MM.1S (cell line): ENCODE results near the gene TSPAN8.
"Not testable (repeated sequence)": the region's sequence is repeated elsewhere in the genome, so short reads cannot be mapped to it uniquely, and the experiment has no call there.

ENCODE experiments used
- DNase-seq: peaks from one replicate; pipeline ENCODE4 v3.0.0-alpha.2; 2015
- H2AFZ ChIP-seq: fragments of 300-600 bp; sonication (generic); 2 replicates; pipeline ENCODE4 v1.6.0; 2016; ENCODE audit warnings: antibody characterized with exemption, low read length
- H3F3A ChIP-seq: fragments of 300-600 bp; sonication (generic); 2 replicates; pipeline ENCODE4 v1.6.1; 2016; ENCODE audit warnings: mild to moderate bottlenecking, antibody characterized with exemption, low read length, moderate library complexity, mixed read lengths; ENCODE audit not compliant: insufficient read depth
- H3K27ac ChIP-seq: fragments of 300-600 bp; sonication (generic); 2 replicates; pipeline ENCODE4 v1.5.1; 2016; ENCODE audit warnings: mild to moderate bottlenecking, low read length
- H3K27me3 ChIP-seq: fragments of 300-600 bp; sonication (generic); replicated peaks from 2 replicates; pipeline ENCODE4 v1.6.0; 2016; ENCODE audit warnings: low read length; ENCODE audit not compliant: insufficient read depth
- H3K36me3 ChIP-seq: fragments of 300-600 bp; sonication (generic); replicated peaks from 2 replicates; pipeline ENCODE4 v1.6.1; 2016; ENCODE audit warnings: mild to moderate bottlenecking, low read length, mixed read lengths; ENCODE audit not compliant: insufficient read depth
- H3K4me1 ChIP-seq: fragments of 300-600 bp; sonication (generic); 2 replicates; pipeline ENCODE4 v1.6.1; 2016; ENCODE audit warnings: low read length, mixed read lengths
- H3K4me2 ChIP-seq: fragments of 300-600 bp; sonication (generic); 2 replicates; pipeline ENCODE4 v1.6.0; 2016; ENCODE audit warnings: low read depth, low read length
- H3K4me3 ChIP-seq: fragments of 300-600 bp; sonication (generic); 2 replicates; pipeline ENCODE4 v1.5.1; 2016; ENCODE audit warnings: low read length, mixed read lengths
- H3K79me2 ChIP-seq: fragments of 300-600 bp; sonication (generic); 2 replicates; pipeline ENCODE4 v1.6.1; 2016; ENCODE audit warnings: mixed run types, low read length, mixed read lengths
- H3K9ac ChIP-seq: fragments of 300-600 bp; sonication (generic); 2 replicates; pipeline ENCODE4 v1.6.1; 2016; ENCODE audit warnings: low read length, mixed read lengths
- H3K9me2 ChIP-seq: fragments of 300-600 bp; sonication (generic); replicated peaks from 2 replicates; pipeline ENCODE4 v1.6.1; 2016; ENCODE audit warnings: mild to moderate bottlenecking, low read length, mixed read lengths; ENCODE audit not compliant: insufficient read depth
- H3K9me3 ChIP-seq: fragments of 300-600 bp; sonication (generic); replicated peaks from 2 replicates; pipeline ENCODE4 v1.6.1; 2016; ENCODE audit warnings: mild to moderate bottlenecking, low read length, mixed read lengths; ENCODE audit not compliant: insufficient read depth
- H4K20me1 ChIP-seq: fragments of 300-600 bp; sonication (generic); 2 replicates; pipeline ENCODE4 v1.6.1; 2016; ENCODE audit warnings: mild to moderate bottlenecking, low read length, moderate library complexity, mixed read lengths; ENCODE audit not compliant: insufficient read depth
- EZH2 ChIP-seq: fragments of 300-600 bp; sonication (generic); optimal IDR thresholded peaks from 2 replicates; pipeline ENCODE3; 2017; ENCODE audit warnings: low read depth, mild to moderate bottlenecking, antibody characterized with exemption, low read length, mixed read lengths
- EZH2phosphoT487 ChIP-seq: fragments of 300-600 bp; sonication (generic); IDR thresholded peaks from 2 replicates; pipeline ENCODE4 v1.6.1; 2018; ENCODE audit warnings: antibody characterized with exemption, low read length
- TF ChIP-seq, protein P1 (sequence below): fragments of 300-600 bp; sonication (generic); IDR thresholded peaks from 2 replicates; pipeline ENCODE4 v1.5.1; 2016; ENCODE audit warnings: antibody characterized with exemption, low read length, mixed read lengths

The TSPAN8 gene

GRCh38 chr12:71170456-71170855 lies 12.7 kb upstream of the TSPAN8 start:
- Histone ChIP-seq H3K36me3 (no peaks in the 10 kb centered on the region), H4K20me1 (no peaks in the 10 kb centered on the region), H3K4me1 (no peaks in the 10 kb centered on the region), H3K4me2 (no peak overlapping the region), H3K9me2 (no peaks in the 10 kb centered on the region), H3K4me3 (no peak overlapping the region), H3K27ac (no peak overlapping the region), H2AFZ (no peak overlapping the region), H3K79me2 (no peaks in the 10 kb centered on the region), H3K9ac (no peak overlapping the region), H3K9me3 (no peaks in the 10 kb centered on the region), H3K27me3 (no peaks in the 10 kb centered on the region), H3F3A (no peaks in the 10 kb centered on the region)
- no peak for DNase-seq
- TF ChIP-seq EZH2phosphoT487 (no peak), EZH2 (no peak)
- TF ChIP-seq, protein P1, sequence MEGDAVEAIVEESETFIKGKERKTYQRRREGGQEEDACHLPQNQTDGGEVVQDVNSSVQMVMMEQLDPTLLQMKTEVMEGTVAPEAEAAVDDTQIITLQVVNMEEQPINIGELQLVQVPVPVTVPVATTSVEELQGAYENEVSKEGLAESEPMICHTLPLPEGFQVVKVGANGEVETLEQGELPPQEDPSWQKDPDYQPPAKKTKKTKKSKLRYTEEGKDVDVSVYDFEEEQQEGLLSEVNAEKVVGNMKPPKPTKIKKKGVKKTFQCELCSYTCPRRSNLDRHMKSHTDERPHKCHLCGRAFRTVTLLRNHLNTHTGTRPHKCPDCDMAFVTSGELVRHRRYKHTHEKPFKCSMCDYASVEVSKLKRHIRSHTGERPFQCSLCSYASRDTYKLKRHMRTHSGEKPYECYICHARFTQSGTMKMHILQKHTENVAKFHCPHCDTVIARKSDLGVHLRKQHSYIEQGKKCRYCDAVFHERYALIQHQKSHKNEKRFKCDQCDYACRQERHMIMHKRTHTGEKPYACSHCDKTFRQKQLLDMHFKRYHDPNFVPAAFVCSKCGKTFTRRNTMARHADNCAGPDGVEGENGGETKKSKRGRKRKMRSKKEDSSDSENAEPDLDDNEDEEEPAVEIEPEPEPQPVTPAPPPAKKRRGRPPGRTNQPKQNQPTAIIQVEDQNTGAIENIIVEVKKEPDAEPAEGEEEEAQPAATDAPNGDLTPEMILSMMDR, result no peak

- Histone ChIP-seq H3K4me2 (no peak overlapping the region), H3K79me2 (no peaks in the 10 kb centered on the region), H3K9ac (no peak overlapping the region), H3K9me2 (no peaks in the 10 kb centered on the region), H3F3A (no peaks in the 10 kb centered on the region), H3K27ac (no peak overlapping the region), H3K27me3 (no peaks in the 10 kb centered on the region), H3K36me3 (no peaks in the 10 kb centered on the region), H4K20me1 (no peaks in the 10 kb centered on the region), H2AFZ (no peak overlapping the region), H3K9me3 (no peaks in the 10 kb centered on the region), H3K4me3 (no peak overlapping the region), H3K4me1 (no peaks in the 10 kb centered on the region)
- TF ChIP-seq, protein P1, result no peak
- no peak for TF ChIP-seq EZH2phosphoT487
- DNase-seq, result no peak
These were observed 11.5 kb upstream of the TSPAN8 start for GRCh38 chr12:71169286-71169685.

GRCh38 chr12:71166862-71167496 lies 9.2 kb upstream of the TSPAN8 start:
- Histone ChIP-seq H4K20me1 (no peaks in the 10 kb centered on the region), H3K4me3 (no peak overlapping the region), H3K4me1 (no peaks in the 10 kb centered on the region), H2AFZ (no peak overlapping the region), H3K36me3 (no peaks in the 10 kb centered on the region), H3K9me3 (no peaks in the 10 kb centered on the region), H3K27ac (no peak overlapping the region), H3F3A (no peaks in the 10 kb centered on the region), H3K9ac (no peak overlapping the region), H3K4me2 (no peak overlapping the region), H3K27me3 (no peaks in the 10 kb centered on the region), H3K79me2 (no peaks in the 10 kb centered on the region), H3K9me2 (no peaks in the 10 kb centered on the region)
- no peak for DNase-seq
- TF ChIP-seq EZH2phosphoT487, result no peak

DNA sequence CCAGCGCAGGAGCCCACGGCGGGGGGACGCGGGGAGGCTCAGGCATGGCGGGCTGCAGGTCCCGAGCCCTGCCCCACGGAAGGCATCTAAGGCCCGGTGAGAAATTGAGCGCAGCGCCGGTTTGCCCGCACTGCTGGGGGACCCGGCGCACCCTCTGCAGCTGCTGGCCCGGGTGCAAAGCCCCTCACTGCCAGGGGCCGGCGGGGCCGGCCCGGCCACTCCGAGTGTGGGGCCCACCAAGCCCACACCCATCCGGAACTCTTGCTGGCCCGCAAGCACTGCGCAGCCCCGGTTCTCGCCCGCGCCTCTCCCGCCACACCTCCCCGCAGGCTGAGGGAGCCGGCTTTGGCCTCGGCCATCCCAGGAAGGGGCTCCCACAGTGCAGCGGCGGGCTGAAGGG lies 8.5 kb upstream of the TSPAN8 start:
- no peaks in the 10 kb centered on the region for H4K20me1 ChIP-seq
- no peaks in the 10 kb centered on the region for H3K79me2 ChIP-seq
- H3K4me3 ChIP-seq, result no peak overlapping the region
- H3F3A ChIP-seq, result no peaks in the 10 kb centered on the region
- H3K4me2 ChIP-seq, result no peak overlapping the region
- no peaks in the 10 kb centered on the region for H3K9me2 ChIP-seq
- H3K9me3 ChIP-seq, result no peaks in the 10 kb centered on the region
- H2AFZ ChIP-seq, result no peak overlapping the region
- H3K27me3 ChIP-seq, result no peaks in the 10 kb centered on the region
- no peak for DNase-seq
- H3K4me1 ChIP-seq, result no peaks in the 10 kb centered on the region
- no peaks in the 10 kb centered on the region for H3K36me3 ChIP-seq
- H3K9ac ChIP-seq, result no peak overlapping the region
- TF ChIP-seq EZH2, result no peak
- TF ChIP-seq, protein P1, result no peak
- TF ChIP-seq EZH2phosphoT487, result no peak
- H3K27ac ChIP-seq, result no peak overlapping the region

DNA sequence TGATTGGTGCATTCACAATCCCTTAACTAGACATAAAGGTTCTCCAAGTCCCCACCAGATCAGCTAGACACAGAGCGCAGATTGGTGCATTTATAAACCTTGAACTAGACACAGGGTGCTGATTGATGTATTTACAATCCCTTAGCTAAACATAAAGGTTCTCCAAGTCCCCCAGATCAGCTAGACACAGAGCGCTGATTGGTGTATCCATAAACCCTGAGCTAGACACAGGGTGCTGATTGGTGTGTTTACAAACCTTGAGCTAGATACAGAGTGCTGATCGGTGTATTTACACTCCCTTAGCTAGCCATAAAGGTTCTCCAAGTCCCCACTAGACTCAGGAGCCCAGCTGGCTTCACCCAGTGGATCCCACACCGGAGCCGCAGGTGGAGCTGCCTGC lies 8.0 kb upstream of the TSPAN8 start:
- H3K4me2 ChIP-seq, H3K79me2 ChIP-seq, H3K36me3 ChIP-seq, H3K27ac ChIP-seq, H3K4me1 ChIP-seq, H3F3A ChIP-seq, H3K9me3 ChIP-seq, H2AFZ ChIP-seq, H3K4me3 ChIP-seq, H3K9me2 ChIP-seq, H4K20me1 ChIP-seq, H3K27me3 ChIP-seq, DNase-seq, H3K9ac ChIP-seq: not testable (repeated sequence)
